HepG2 (cell line): ENCODE data around the gene TUSC7. TPM values are rescaled to one million over a fixed set of nuclear protein-coding genes. Genes with fewer than 3 reads are reported as not detected.

Source experiments
- ATAC-seq: fragments of 200-7000 bp; cut with Tn5 transposase; 3 replicates; pipeline ENCODE4 v1.9.1; 2020; ENCODE audit warnings: mild to moderate bottlenecking, moderate library complexity
- BruUV-seq: library from RNA; stranded (reverse); fragments of 400-500 nt; replicated peaks from 2 replicates; lab custom pipeline; 2021; lab: Mats Ljungman, UMichigan
- CTCF ChIA-PET: fragments of 300-600 bp; formaldehyde crosslinking; extraction: SDS; loops from one replicate; lab custom pipeline; 2021; ENCODE audit warnings: low total read pairs, inconsistent platforms, low intra/inter-chr PET ratio; lab: Yijun Ruan, JAX
- POLR2A ChIA-PET: fragments of 350-600 bp; sonication (Branson Sonifier 250); formaldehyde crosslinking; loops from one replicate; lab custom pipeline; 2020; ENCODE audit warnings: antibody characterized with exemption, inconsistent platforms; lab: Yijun Ruan, JAX
- DNase-seq: peaks from one replicate; pipeline ENCODE4 v3.0.0-alpha.2; 2015; ENCODE audit warnings: low spot score
- FAIRE-seq: peaks from 3 replicates; lab custom pipeline; 2011; peaks lifted over from hg19 to GRCh38; lab: Jason Lieb, UNC
- H2AFZ ChIP-seq: one replicate; pipeline ENCODE4 v1.6.1; 2011; ENCODE audit warnings: low read length, inconsistent platforms
- H3K27ac ChIP-seq: fragments of 300-600 bp; 3 replicates; pipeline ENCODE4 v1.8.0; 2011; ENCODE audit warnings: mixed run types, mild to moderate bottlenecking, mixed read lengths, low read length, inconsistent platforms; ENCODE audit not compliant: insufficient read depth; ENCODE audit errors: extremely low read length
- H3K27me3 ChIP-seq, 2 experiments: fragments of 200-600 bp in 1 of 2; 2 replicates in 1 of 2; 3 replicates in 1 of 2; pipeline versions ENCODE4 v1.6.0 to v1.8.0; 2011; ENCODE audit warnings: low read length in 2 of 2, mild to moderate bottlenecking in 2 of 2, moderate library complexity in 2 of 2, inconsistent platforms in 1 of 2; ENCODE audit not compliant: insufficient read depth in 2 of 2, control insufficient read depth in 1 of 2
- H3K36me3 ChIP-seq, 2 experiments: fragments of 200-600 bp in 1 of 2; replicated peaks in 1 of 2; 2 replicates in 1 of 2; 3 replicates in 1 of 2; pipeline versions ENCODE4 v1.5.1 to v1.8.0; 2011; ENCODE audit warnings: low read length in 2 of 2, inconsistent platforms in 1 of 2; ENCODE audit not compliant: insufficient read depth in 2 of 2, control insufficient read depth in 1 of 2
- H3K4me1 ChIP-seq: 2 replicates; pipeline ENCODE4 v1.5.1; 2012; ENCODE audit warnings: low read length, inconsistent platforms; ENCODE audit not compliant: insufficient read depth
- H3K4me2 ChIP-seq: 2 replicates; pipeline ENCODE4 v1.6.0; 2011; ENCODE audit warnings: low read depth, low read length, inconsistent platforms
- H3K4me3 ChIP-seq, 3 experiments: fragments of 200-600 bp in 1 of 3; sonication (generic), shearing (Covaris generic) in 1 of 3; replicated peaks in 1 of 3; 2 replicates each; pipeline ENCODE4 v1.5.1; 2011 to 2016; ENCODE audit warnings: low read length in 3 of 3, inconsistent platforms in 2 of 3, low read depth in 2 of 3, mild to moderate bottlenecking in 2 of 3, control low read depth in 1 of 3, mixed read lengths in 1 of 3; ENCODE audit not compliant: insufficient read depth in 1 of 3
- H3K79me2 ChIP-seq: one replicate; pipeline ENCODE4 v1.6.1; 2011; ENCODE audit warnings: low read length, inconsistent platforms; ENCODE audit not compliant: insufficient read depth
- H3K9ac ChIP-seq: 2 replicates; pipeline ENCODE4 v1.6.0; 2011; ENCODE audit warnings: mild to moderate bottlenecking, low read depth, low read length, inconsistent platforms; ENCODE audit not compliant: insufficient read depth
- H3K9me3 ChIP-seq: 2 replicates; pipeline ENCODE4 v1.5.1; 2012; ENCODE audit warnings: mild to moderate bottlenecking, low read length
- H4K20me1 ChIP-seq: 2 replicates; pipeline ENCODE4 v1.6.0; 2011; ENCODE audit warnings: inconsistent platforms, mild to moderate bottlenecking, low read length, moderate library complexity; ENCODE audit not compliant: insufficient read depth
- NR3C1 ChIP-seq: sonication (generic); formaldehyde crosslinking; IDR thresholded peaks from 2 replicates; pipeline ENCODE4 v1.4.0; 2020; ENCODE audit warnings: missing genetic modification reagents
- ZBTB8A ChIP-seq: sonication (generic); formaldehyde crosslinking; IDR thresholded peaks from 2 replicates; pipeline ENCODE4 v1.4.0; 2020; ENCODE audit warnings: mild to moderate bottlenecking, low read depth, missing genetic modification reagents, borderline replicate concordance
- WGBS: methylation state at CpG from one replicate; pipeline ENCODE4 v1.1.6; 2017; ENCODE audit warnings: low lambda C conversion rate; 5-methylcytosine and 5-hydroxymethylcytosine counted together
- in situ Hi-C: cut with HindIII; loops from 2 replicates; pipeline ENCODE4 v1.10.0; 2017; ENCODE audit warnings: low pct_unique_long_range_greater_than_20kb; ENCODE audit not compliant: extremely low pct_ligation_motif_present
- intact Hi-C: fragments of 100-400 bp; cut with micrococcal nuclease; formaldehyde crosslinking; loops from one replicate; pipeline ENCODE4 v1.10.0; 2022; ENCODE audit not compliant: unreplicated experiment
- polyA plus RNA-seq, 8 experiments: library from polyadenylated mRNA; depleted of rRNA in 3 of 8; stranded (reverse) in 7 of 8; unstranded in 1 of 8; fragments of >200 nt; fragmentation: Illumina TruSeq in 4 of 8; extraction: Trizol in 4 of 8; gene quantifications; 2 replicates each; pipeline versions ENCODE4 v1.2.1 to v1.2.3, GENCODE V29; 2011 to 2016; ENCODE audit warnings: low read depth in 4 of 8, missing spikeins in 1 of 8, mixed read lengths in 1 of 8; ENCODE audit not compliant: insufficient read depth in 1 of 8
- total RNA-seq, 5 experiments: library from RNA; depleted of rRNA; stranded (reverse); fragments of >200 nt; fragmentation: Illumina TruSeq; extraction: Trizol; gene quantifications; 2 replicates each; pipeline ENCODE4 v1.2.3, GENCODE V29; 2016; ENCODE audit warnings: low read depth in 1 of 5
- TF ChIP-seq, protein P1 (sequence below): IDR thresholded peaks from 2 replicates; pipeline ENCODE4 v1.6.1; 2012; ENCODE audit warnings: low read length, improper control_type of control experiment
- TF ChIP-seq, protein P2 (sequence below): sonication (generic); formaldehyde crosslinking; IDR thresholded peaks from 2 replicates; pipeline ENCODE4 v1.4.0; 2020; ENCODE audit warnings: missing genetic modification reagents, mild to moderate bottlenecking, borderline replicate concordance

TUSC7 gene
- total and polyA plus RNA-seq, 2 of the 13 experiments (the other 11 are each of a cell fraction or from before 2014, with no cell fraction given): not detected

DNA sequence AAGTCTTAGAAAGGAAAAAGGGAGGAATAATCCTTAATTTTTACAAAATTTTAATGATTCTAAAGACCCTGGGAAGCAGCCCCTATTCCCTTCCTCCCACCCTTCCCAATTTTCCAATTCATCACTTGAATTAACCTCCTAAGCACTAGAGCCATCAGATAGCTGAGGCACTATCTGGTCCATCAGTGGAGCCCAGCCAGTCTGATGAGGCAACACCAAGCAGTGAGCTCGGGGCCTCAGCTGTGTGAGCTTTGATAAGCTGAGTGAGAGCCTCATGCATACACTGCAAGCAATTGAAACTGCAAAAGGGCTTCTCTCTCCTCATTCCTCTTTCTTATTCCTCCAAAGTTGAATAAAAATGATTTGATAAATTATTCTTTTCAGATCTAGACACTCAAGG lies 31.9 kb downstream of the TUSC7 start:
- Histone ChIP-seq H4K20me1 (no peaks in the 10 kb centered on the region), H3K9me3 (no peaks in the 10 kb centered on the region), H3K9ac (no peak overlapping the region), H3K4me3 (no peak overlapping the region), H3K4me2 (no peak overlapping the region), H2AFZ (no peak overlapping the region), H3K27ac (no peak overlapping the region), H3K79me2 (no peaks in the 10 kb centered on the region), H3K4me1 (no peaks in the 10 kb centered on the region), H3K27me3 (no peaks in the 10 kb centered on the region), H3K36me3 (no peaks in the 10 kb centered on the region)
- WGBS: 0% methylated on average over 1 of the region's 1 CpG
- no peak for FAIRE-seq
- CTCF ChIA-PET: no interaction called here
- ATAC-seq: no peak
- no peak for DNase-seq
- POLR2A ChIA-PET: no interaction called here
- in situ Hi-C loops (no loop called here), intact Hi-C loops (no loop called here)
- TF ChIP-seq, protein P1, sequence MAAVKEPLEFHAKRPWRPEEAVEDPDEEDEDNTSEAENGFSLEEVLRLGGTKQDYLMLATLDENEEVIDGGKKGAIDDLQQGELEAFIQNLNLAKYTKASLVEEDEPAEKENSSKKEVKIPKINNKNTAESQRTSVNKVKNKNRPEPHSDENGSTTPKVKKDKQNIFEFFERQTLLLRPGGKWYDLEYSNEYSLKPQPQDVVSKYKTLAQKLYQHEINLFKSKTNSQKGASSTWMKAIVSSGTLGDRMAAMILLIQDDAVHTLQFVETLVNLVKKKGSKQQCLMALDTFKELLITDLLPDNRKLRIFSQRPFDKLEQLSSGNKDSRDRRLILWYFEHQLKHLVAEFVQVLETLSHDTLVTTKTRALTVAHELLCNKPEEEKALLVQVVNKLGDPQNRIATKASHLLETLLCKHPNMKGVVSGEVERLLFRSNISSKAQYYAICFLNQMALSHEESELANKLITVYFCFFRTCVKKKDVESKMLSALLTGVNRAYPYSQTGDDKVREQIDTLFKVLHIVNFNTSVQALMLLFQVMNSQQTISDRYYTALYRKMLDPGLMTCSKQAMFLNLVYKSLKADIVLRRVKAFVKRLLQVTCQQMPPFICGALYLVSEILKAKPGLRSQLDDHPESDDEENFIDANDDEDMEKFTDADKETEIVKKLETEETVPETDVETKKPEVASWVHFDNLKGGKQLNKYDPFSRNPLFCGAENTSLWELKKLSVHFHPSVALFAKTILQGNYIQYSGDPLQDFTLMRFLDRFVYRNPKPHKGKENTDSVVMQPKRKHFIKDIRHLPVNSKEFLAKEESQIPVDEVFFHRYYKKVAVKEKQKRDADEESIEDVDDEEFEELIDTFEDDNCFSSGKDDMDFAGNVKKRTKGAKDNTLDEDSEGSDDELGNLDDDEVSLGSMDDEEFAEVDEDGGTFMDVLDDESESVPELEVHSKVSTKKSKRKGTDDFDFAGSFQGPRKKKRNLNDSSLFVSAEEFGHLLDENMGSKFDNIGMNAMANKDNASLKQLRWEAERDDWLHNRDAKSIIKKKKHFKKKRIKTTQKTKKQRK: no peak
- TF ChIP-seq, protein P2, sequence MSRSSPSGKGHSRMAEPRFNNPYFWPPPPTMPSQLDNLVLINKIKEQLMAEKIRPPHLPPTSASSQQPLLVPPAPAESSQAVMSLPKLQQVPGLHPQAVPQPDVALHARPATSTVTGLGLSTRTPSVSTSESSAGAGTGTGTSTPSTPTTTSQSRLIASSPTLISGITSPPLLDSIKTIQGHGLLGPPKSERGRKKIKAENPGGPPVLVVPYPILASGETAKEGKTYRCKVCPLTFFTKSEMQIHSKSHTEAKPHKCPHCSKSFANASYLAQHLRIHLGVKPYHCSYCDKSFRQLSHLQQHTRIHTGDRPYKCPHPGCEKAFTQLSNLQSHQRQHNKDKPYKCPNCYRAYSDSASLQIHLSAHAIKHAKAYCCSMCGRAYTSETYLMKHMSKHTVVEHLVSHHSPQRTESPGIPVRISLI: no peak
- no peak for TF ChIP-seq NR3C1 (CRISPR knock-in tag)
- TF ChIP-seq ZBTB8A (CRISPR knock-in tag): no peak
- no TSS peak for BruUV-seq
